Activated gamma-delta T cell (primary cell): ENCODE results near the gene DDX27.

Source experiments
- DNase-seq: peaks from one replicate; lab custom pipeline; 2025; lab: John Stamatoyannopoulos, UW

The DDX27 gene

DNA sequence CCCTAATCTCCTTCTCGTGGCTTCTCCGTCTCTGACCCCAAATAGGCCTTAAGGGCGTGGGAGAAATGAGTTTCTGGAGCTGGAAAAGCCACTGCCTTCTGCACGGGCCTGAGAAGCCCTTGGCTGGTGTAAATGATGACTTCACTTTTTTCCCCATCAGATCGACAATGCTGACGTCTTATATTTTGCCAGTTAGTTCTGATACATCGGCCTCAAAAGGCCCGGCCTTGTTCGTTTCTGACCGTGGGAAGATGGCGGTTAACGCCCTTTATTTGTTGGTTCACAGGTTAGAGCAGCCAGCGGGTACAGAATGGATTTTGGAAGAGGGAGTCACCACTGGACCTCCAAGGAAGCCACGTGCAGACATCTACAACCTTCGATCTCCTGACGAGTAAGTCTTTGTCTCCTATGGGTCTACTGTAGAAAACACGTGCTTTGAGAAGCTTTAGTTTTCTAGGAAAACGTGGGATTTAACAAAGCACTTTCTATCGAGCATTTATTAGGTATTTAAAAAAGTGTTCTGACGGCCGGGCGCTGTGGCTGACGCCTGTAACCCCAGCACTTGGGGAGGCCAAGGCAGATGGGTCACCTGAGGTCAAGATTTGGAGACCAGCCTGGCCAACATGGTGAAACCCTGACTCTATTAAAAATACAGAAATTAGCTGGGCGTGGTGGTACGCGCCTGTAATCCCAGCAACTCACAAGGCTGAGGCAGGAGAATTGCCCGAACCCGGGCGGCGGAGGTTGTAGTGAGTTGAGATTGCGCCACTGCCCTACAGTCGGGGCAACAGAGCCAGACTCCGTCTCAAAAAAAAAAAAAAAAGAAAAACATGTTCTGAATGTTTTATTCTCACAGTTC lies 59.8 kb downstream of the DDX27 start:
- DNase-seq: no peak

DNA sequence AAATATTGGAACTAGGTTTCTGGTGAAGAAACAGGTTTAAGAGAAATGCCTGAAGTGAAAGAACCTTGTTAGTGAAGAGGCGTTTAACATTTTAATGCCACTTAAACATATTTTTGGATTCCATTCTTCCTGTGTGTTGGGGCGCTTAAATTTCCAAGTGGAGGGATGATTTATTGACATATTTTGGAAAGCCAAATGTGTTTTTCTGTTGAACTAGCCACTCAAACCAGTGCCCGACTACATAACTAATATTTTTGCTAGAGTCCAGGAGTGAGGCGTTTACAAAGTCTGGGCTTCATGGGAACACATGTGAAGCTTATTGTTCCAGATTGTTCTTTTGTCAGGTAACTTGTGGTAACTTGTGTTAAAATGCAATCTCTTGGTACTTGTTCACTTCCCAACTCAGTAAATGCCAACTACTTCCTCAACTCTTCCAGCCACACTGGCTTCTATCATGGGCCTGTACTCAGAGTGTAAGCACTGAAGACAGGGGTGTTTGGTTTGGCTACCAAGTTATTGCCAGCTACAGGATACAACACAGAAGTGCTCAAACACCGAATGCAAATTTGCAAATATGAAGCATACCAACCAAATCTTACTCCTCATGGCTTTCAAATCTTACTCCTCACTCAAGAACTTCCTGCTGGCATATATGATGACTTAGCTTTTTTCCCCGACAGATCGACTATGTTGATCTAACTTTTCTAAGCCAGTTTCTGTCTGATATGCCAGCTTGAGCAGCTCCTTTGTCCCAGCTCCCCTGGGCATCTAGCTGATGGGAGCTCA lies 60.7 kb downstream of the DDX27 start:
- DNase-seq: no peak

DNA sequence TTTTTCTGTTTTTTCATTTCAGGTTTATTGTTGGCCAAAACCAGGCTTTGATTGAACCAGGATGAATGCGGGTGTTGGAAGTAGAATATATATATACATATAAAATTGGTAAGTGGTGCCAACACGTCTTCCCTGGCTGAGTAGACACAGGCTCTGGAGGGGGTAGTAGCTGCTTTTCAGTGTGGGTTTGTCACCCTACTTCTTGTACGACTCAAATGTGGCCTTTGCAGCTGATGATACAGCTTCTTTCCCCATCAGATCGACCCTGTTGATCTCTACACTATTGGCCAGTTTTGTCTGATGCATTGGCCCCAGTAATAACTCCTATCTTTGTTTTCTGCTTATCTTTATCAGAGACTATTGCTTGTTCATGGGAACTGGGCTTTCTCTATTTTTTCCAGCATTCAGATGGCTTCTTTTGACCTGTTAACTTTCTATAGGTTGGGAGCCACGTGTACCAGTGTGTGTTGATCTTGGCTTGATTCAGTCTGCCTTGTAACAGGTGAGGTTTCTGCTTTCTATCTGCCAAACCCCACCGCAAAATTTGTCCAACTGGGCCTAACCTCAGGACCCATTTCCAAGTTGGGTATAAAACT lies 61.3 kb downstream of the DDX27 start:
- DNase-seq: no peak

DNA sequence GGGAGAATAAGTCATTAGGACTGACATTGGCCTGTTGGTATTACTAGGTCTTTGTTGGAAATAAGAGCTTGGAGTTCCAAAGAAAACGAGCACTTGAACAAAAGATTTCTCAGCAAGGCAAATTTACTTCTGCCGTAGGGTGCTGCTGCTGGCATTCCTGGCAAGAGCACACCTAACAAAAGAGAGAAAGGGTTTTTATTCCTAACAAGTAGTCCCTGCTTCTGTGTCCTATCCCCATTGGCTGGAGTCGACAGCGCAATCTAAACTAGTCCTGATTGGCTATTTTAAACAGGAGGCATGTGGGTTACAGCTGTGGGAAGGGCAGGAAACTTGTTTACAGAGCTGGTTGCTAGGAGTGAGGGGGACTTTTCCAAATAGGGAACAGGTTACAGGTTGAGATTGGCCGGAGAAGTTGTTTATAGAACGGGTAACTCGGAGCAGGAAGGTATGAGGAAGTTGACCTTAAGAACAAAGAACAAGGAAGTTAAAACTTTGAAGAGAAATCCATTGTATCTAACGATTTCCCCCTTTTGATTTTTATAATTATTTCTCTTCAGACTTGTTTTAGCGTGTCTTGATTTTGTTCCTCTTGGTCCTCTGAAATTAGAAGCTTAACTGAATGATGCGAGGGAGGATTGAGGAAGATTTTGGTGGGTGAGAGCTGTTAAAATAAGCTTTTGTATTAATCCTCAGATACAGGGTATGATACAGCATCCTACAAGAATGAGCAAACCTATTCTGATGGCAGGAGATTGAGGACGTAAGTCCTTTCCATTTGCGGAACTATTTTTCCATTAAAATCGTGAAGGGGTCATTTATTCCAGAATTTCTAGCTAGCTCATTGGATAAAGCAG lies 62.1 kb downstream of the DDX27 start:
- DNase-seq: no peak

DNA sequence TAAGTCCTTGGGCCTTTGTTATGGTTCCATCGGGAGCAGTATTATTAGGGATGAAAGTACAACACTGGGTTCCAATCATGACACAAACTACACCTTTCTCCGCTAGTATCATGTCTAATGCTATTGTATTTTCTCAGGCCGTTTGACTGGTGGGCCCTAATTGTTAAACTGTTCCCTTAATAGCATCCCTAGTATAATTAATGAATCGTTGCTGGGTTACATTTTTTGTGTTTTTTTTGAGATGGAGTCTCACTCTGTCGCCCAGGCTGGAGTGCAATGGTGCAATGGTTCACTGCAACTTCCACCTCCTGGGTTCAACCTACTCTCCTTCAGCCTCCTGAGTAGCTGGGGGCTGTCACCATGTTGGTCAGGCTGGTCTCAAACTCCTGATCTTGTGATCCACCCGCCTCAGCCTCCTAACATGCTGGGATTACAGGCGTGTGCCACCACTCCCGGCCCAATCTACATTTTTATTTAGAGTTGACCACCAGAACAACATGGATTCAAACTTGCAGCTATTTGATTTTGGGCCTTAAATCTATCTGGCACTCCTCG lies 62.8 kb downstream of the DDX27 start:
- DNase-seq: no peak

DNA sequence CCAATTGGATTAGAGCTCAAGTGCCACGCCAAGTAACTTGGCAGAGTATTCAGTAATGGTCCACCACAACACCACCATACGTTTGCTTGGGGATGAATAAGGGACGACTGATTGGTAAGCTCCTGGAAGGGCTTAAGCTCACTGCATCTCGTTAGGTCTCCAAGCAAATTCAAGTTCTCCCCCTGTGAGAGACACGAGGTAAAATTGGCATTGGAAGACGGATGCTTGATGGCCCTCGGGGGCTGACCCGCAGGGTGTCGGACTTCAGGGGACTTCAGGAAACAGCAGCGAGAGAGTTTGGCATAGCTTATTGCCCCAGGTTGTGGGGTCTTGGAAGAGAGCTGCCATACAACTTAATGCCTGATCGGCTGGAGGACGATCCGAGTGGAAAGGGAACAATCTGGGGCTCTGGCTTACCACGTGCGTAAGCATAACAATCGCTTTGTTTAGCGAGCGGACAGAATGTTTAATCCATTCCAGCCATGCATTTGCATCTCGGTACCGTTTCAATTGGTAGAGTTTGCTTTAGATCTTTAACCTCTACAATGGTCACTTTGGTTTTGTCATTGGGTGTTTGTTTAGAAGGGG lies 63.5 kb downstream of the DDX27 start:
- no peak for DNase-seq

DNA sequence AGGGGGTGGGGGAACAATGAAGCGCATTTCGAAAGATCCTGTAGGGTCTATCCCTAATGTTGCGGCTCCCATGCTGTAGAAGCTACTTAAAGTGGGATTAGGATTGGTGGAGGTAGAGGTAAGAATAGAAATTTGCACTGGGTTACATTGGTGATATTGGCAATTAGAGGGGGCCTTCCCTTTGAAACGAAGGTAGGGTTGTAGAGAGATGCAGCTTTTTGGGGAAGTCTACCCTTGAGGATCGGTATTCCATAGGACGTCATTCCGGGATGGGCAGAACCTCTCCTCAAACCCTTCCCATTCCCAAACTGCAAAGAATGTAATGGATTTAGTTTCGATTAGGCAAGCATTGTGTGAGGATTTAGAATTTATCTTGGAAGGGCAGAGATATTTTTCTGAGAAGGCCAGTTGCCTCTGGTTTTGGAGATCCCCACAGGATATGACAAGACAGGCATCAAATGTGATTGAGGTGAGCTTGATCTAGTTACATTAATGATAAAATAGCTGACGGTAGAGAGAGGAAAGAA lies 64.0 kb downstream of the DDX27 start:
- no peak for DNase-seq

DNA sequence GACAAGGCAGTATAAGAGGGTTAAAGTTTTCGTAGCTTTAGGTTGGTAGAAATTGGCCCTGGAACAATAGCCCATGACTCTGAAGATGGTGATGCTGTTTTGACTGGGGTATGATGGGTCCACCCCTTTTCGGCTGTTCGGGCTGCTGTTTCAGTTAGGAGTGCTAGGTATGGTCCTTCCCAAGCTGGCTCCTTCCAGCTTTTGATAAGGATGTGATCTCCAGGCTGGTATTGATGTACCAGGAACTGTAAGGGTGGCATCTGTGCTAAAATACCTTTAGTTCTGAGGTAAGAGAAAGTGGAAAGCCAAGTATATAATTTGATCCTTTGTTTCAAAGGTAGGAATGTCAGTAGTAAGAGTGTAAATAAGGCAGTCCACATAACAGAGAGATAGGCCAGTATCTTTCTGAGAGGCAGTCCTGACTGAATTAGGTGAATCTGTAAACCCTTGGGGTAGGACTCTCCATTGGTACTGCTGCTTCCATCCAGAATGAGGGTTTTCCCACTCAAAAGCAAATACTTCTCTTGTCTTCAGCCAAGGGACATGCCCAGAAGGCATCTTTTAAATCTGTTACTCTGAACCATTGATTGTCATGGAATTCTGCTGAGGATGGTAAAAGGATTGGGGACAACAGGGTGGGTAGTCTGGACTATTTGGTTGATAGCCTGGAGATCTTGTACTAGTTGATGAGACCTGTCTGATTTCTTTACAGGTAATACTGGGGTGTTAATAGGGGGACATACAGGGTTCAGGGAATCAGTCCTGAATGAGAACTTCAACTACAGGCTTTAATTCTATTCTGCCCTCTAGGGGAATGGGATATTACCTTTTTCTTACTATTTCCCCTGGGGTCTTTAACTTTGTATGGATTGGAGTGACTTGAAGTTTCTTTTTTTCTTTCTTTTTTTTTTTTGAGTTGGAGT lies 64.7 kb downstream of the DDX27 start:
- no peak for DNase-seq

DNA sequence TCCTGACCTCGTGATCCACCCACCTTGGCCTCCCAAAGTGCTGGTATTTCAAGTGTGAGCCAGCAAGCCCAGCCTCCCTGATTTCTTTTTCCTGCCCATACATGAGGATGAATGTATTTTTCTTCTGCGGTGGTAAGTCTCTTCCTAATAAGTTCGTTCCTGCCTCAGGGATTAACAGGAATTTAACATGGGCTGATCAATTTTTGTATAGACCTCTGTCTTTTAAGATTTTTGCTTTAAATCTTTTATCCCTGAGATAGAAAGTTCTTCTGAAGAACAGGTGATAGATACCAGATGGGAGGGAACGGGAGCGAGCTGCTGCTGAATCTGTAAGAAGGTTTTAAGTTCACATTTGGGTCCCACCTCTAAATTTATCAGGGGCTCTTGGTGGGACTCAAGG lies 65.6 kb downstream of the DDX27 start:
- no peak for DNase-seq

DNA sequence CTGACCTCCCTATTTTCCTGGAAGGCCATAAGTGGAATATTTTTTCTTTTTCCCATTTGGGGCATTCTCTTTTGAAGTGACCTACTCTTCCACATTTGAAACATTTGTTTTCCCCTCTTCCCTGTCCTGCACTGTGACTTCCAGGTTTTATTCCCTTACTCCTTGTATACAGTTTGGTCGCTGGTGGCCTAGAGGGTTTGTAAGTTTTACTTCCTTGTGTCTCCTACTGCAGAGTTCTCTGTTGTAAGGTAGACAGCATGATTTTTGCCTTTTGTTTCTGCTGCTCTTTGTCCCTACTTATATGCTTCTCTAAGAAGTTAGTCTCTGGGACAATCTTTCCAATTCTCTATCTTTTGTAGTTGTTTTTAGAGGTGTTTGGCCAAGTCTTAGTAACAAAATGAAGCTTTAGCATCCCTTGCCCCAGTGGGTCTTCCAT lies 66.0 kb downstream of the DDX27 start:
- DNase-seq: no peak

DNA sequence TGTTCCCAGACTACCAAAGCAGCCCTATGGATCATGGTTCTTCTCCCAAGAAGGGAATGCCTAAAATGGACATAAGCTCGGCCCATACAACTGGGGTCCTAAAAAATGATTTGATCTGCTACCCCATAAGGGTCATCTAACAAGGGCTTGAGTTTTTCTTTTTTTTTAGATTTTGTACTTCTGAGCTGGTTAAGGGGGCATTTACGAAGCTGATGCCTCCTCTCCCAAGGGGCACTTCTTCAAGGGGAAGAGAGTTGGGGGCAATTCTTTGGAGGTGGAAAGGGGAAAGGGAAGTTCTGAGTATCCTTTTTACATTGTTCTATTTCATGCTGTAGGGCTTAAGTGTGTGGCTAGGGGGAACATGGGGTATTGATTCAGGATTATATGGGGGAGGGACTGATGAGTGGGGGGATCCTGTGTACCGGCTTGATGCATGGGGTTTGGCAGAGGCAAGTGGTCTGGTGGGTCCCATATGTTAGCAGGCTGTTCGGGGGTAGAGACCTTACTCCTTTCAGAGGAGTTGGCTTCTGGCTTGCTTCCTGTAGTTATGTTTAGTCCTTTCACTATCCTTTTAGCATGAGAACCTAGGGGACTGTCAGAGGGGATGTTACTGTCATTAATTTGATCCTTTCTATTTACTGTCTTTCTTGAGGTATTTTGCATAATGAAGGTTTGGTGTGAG lies 66.7 kb downstream of the DDX27 start:
- no peak for DNase-seq

DNA sequence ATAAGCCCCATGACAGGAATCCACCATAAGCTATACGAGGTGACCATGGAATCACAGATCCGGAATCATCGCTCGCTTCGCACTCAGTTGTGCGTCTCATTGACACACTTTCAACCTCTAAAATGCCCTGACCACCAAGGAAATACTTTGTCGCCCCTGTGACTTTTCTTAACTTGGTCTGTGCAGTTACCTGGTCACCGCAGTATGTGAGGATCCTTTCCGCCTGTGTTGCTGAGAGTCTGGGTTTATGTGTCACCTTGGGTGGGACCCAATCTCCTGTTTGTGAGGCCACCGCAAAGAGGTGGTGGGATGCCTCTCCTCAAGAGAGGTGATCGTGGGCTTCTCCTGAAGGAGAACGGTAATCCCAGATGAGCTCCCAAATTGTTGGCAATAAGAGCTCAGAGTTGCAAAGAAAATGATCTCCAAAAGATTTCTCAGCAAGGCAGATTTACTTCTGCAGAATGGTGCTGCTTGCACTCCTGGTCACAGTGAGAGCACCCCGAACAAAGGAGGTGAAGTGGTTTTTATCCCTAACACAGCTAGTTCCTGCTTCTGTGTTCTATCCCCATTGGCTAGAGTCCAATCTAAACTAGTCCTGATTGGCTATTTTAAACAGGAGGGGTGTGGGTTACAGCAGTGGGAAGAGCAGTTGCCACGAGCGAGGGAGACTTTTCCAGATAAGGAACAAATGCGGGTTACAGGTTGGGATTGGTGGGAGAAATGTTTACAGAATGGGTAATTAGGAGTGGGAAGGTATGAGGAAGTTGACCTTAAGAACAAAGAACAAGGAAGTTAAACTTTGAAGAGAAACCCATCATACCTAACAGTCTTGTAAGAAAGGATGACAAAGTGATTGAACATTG lies 67.7 kb downstream of the DDX27 start:
- no peak for DNase-seq

DNA sequence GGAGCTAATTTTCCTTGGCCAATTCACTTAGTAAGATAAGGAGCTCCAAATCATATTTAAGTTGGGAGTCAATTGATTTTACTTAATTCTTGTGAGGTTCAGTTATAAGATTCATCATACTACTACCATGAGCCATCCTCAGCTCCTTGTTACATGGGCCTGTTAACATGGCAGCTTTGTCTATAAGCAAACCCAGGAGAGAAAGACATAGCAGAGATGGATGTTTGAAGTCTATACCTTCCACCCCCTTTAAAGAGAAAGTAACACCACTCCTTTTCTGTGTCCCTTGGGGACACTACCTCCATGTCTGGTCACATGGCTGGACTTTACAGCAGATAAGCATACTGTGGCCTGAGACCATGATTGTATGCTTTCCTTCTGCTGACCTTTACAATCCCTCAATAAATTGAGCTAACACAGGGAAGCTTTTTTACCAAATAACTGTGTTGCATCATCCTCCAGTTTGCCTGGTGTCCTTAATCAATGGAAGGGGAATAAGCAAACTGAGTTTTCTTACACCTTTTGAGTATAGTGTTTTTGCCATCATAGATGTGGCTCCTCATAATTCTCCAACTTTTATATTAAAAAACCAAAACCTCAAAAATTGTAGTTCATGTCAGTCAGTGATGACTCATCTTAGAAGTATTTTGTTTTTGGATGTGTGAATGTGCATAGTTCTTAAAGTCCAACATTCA lies 68.5 kb downstream of the DDX27 start:
- DNase-seq: no peak

DNA sequence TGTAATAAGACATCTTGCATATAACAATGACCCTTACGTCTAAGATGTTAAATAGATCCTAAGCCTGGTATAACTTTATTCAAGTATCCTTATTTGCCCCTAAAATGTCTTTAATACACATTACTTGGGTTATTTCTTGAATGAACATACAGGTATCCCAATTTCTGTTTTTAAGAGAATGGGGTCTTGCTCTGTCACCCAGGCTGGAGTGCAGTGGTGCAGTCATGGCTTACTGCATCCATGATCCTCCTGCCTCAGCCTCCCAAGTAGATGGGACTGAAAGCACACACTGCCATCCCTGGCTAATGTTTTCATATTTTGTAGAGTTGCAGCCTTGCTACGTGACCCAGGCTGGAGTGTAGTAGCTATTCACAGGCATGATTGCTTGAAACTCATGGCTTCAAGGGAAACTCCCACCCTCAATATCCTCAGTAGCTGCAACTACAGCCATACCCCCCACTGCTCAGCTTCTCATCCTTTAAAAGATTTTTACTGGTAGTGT lies 69.1 kb downstream of the DDX27 start:
- DNase-seq: no peak

DNA sequence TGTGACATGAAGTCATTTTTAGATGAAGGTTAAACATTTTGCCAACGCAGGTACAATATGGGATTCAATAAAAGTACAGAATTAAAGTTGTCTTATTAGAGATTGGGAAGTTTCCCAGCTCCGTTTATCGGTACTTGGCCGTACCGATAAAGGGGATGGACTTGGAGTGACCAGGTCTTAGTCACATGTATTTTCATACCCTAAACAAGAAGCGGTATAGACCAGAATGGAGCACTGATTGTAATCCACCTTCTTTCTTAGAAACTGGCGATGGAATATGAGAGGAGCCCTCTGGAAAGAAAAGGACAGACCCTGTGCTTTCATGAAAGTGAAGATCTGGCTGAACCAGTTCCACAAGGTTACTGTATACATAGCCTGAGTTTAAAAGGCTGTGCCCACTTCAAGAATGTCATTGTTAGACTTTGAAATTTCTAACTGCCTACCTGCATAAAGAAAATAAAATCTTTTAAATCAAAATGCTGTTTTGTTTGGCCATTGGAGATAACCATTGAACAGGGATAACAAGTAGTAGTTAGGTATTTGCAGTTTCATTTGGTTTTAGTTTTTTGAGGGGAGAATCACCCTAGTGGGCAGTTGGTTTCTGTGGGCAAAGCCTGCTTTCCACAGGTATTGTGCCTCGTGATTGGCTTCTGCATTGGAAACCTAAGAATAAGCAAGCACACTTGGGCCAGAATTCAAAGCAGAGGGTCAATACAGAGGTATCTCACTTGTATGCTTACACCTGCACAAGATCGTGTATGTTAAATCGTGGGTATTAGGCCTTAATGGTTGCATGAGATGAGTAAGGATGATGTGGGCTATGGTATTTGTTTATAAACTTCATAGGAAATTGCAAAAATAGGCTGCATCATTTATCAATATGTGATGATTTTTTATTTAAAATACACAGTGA lies 69.8 kb downstream of the DDX27 start:
- no peak for DNase-seq

DNA sequence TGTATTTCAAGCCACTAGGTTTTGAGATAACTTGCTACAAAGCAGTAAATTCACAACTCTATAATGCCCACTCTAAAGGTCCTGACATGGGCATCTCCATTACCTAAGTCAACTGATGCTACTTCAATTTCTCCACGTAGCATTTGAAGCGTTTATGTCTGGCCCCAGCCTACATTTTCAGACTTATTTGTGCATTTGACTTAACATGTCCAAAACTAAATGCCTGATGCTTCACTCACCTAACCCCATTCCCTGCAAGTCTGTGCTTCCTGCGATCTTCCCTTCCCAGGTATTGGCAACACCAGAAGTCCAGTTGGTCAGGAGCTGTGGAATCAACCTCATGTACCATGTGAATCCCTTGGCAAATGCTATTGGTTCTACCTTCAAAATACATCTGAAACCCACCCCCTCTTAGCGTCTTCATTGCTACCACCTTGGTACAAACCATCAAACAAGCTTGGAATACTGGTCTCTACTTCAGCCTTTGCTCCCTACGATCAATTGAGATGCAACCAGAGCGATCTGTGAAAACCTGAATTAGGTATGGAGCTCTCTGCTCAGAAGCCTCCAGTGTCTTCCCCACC lies 71.5 kb downstream of the DDX27 start:
- no peak for DNase-seq
